Body of pancreas (tissue), 4 donors: ENCODE measurements around the gene DEFB132. TPM values are rescaled to one million over a fixed set of nuclear protein-coding genes. Genes with fewer than 3 reads are reported as not detected.

Source experiments
- ATAC-seq: fragments of 150-250 bp; one replicate; pipeline ENCODE4 v1.9.1; 2016
- DNase-seq, 4 donors: peaks; one replicate each; pipeline ENCODE4 v3.0.0-alpha.2; 2019
- H3K27ac ChIP-seq, 4 donors: fragments of 200-600 bp; sonication (generic); 1 replicate in 3 of 4; 2 replicates in 1 of 4; pipeline versions ENCODE4 v1.5.1 to v1.6.1; 2016 to 2019; ENCODE audit warnings: mild to moderate bottlenecking in 1 of 4, mixed read lengths in 1 of 4, moderate library complexity in 1 of 4
- H3K27me3 ChIP-seq, 2 donors: fragments of 200-600 bp; sonication (generic); one replicate each; pipeline ENCODE4 v1.6.0; 2016; ENCODE audit warnings: mild to moderate bottlenecking in 1 of 2
- H3K36me3 ChIP-seq, 2 donors: fragments of 200-600 bp; sonication (generic); replicated peaks in 1 of 2; 2 replicates each; pipeline ENCODE4 v1.5.1; 2016; ENCODE audit warnings: low read depth in 2 of 2; ENCODE audit not compliant: insufficient read depth in 1 of 2
- H3K4me1 ChIP-seq: fragments of 200-600 bp; sonication (generic); one replicate; pipeline ENCODE4 v1.6.0; 2016
- H3K4me3 ChIP-seq, 2 donors: fragments of 200-600 bp; sonication (generic); 1 replicate in 1 of 2; 2 replicates in 1 of 2; pipeline ENCODE4 v1.5.1; 2016 to 2019
- H3K9me3 ChIP-seq, 3 donors: fragments of 200-600 bp; sonication (generic); 1 replicate in 2 of 3; 2 replicates in 1 of 3; pipeline ENCODE4 v1.5.1; 2016
- CTCF ChIP-seq, 7 experiments: fragments of 450-650 bp in 4 of 7; fragments of 200-600 bp in 3 of 7; sonication (generic) in 3 of 7; IDR thresholded peaks; one replicate each; pipeline ENCODE4 v1.5.1; 2016 to 2019; ENCODE audit warnings: antibody characterized with exemption in 7 of 7
- POLR2A ChIP-seq, 3 donors: fragments of 450-650 bp; IDR thresholded peaks; one replicate each; pipeline ENCODE4 v1.6.1; 2016; ENCODE audit warnings: antibody characterized with exemption in 3 of 3, mild to moderate bottlenecking in 2 of 3
- WGBS, 2 donors: methylation state at CpG; one replicate each; pipeline ENCODE4 v1.1.5; 2017; 5-methylcytosine and 5-hydroxymethylcytosine counted together
- intact Hi-C: fragments of 100-400 bp; cut with DNase I; formaldehyde crosslinking; loops from one replicate; pipeline ENCODE4 v1.15.1; 2023
- total RNA-seq, 2 donors: library from RNA; depleted of rRNA; stranded (reverse); fragments of >200 nt; gene quantifications; one replicate each; pipeline ENCODE4 v1.1.0, GENCODE V29; 2016

Gene DEFB132
- total RNA-seq, 2 donors from 2014 or later: not detected

GRCh38 chr20:226958-227357 lies 30.6 kb upstream of the DEFB132 start, which contains the start of gene DEFB129:
DEFB129 (plus strand) TSS chr20:227258; CDS start chr20:227289, 31 bp downstream.
- intact Hi-C loops: no loop called here
- no peak within 1 kb of the TSS for H3K4me3 ChIP-seq
- H3K27ac ChIP-seq: no peak within 1 kb of the TSS
- H3K36me3 ChIP-seq: no peaks in the 10 kb centered on the region
- DNase-seq: no peak
- TF ChIP-seq CTCF (IDR thresholded peaks at IDR 0.05) (no peak), POLR2A (IDR thresholded peaks at IDR 0.05) (no peak)
- WGBS, 2 donors: 73 to 77% methylated on average over 3 of the region's 3 CpGs
- H3K4me1 ChIP-seq: no peaks in the 10 kb centered on the region
- no peaks in the 10 kb centered on the region for H3K27me3 ChIP-seq
- ATAC-seq: no peak
- no peaks in the 10 kb centered on the region for H3K9me3 ChIP-seq

- Histone ChIP-seq H3K27me3 (no peaks in the 10 kb centered on the region), H3K9me3 (no peaks in the 10 kb centered on the region), H3K4me1 (no peaks in the 10 kb centered on the region), H3K36me3 (no peaks in the 10 kb centered on the region), H3K27ac (no peak overlapping the region), H3K4me3 (no peak overlapping the region)
- WGBS, 2 donors: 45 to 78% methylated on average over 3 of the region's 3 CpGs
- DNase-seq (no peak), ATAC-seq (no peak)
- TF ChIP-seq CTCF (IDR thresholded peaks at IDR 0.05) (no peak), POLR2A (IDR thresholded peaks at IDR 0.05) (no peak)
- intact Hi-C loops: no loop called here
These were observed 30.0 kb upstream of the DEFB132 start for GRCh38 chr20:227439-228105.

- no peaks in the 10 kb centered on the region for H3K9me3 ChIP-seq
- DNase-seq (peak in 2 of 4 donors; percentile 14 to 24), ATAC-seq (no peak)
- no peak overlapping the region for H3K27ac ChIP-seq
- WGBS, 2 donors: 43 to 56% methylated on average over 1 of the region's 1 CpG
- no peaks in the 10 kb centered on the region for H3K4me1 ChIP-seq
- TF ChIP-seq POLR2A (IDR thresholded peaks at IDR 0.05): no peak
- peak in 2 of 7 experiments; percentile 10 to 13 for TF ChIP-seq CTCF (IDR thresholded peaks at IDR 0.05)
- H3K36me3 ChIP-seq: no peaks in the 10 kb centered on the region
- intact Hi-C loops: no loop called here
- H3K27me3 ChIP-seq: no peaks in the 10 kb centered on the region
- H3K4me3 ChIP-seq: no peak overlapping the region
These were observed 21.6 kb upstream of the DEFB132 start for GRCh38 chr20:235891-236290.

GRCh38 chr20:237489-237888 lies 20.0 kb upstream of the DEFB132 start:
- peak in 1 of 4 donors; percentile 36 for DNase-seq
- intact Hi-C loops: no loop called here
- no peak for TF ChIP-seq CTCF (IDR thresholded peaks at IDR 0.05)
- no peak for TF ChIP-seq POLR2A (IDR thresholded peaks at IDR 0.05)

GRCh38 chr20:237929-238328 lies 19.6 kb upstream of the DEFB132 start:
- no peak for DNase-seq
- Histone ChIP-seq H3K4me3 (no peak overlapping the region), H3K36me3 (no peaks in the 10 kb centered on the region), H3K9me3 (no peaks in the 10 kb centered on the region), H3K4me1 (no peaks in the 10 kb centered on the region), H3K27me3 (peaks cover 0 to 3% of the 10 kb centered on the region in 2 donors), H3K27ac (no peak overlapping the region)
- WGBS, 2 donors: 62 to 67% methylated on average over 3 of the region's 3 CpGs
- TF ChIP-seq POLR2A (IDR thresholded peaks at IDR 0.05): no peak
- no peak for TF ChIP-seq CTCF (IDR thresholded peaks at IDR 0.05)
- intact Hi-C loops: no loop called here
- no peak for ATAC-seq

More at GRCh38 chr20:237489-237888, 20.0 kb upstream of the DEFB132 start:
- 55 to 68% methylated on average over 4 of the region's 4 CpGs for WGBS, 2 donors
- Histone ChIP-seq H3K4me1 (no peaks in the 10 kb centered on the region), H3K27me3 (peaks cover 0 to under 1% of the 10 kb centered on the region in 2 donors), H3K9me3 (no peaks in the 10 kb centered on the region), H3K4me3 (no peak overlapping the region), H3K27ac (no peak overlapping the region), H3K36me3 (no peaks in the 10 kb centered on the region)
- no peak for ATAC-seq
